Omental fat pad (tissue), 4 donors: ENCODE measurements around the gene LCOR. TPM values are rescaled to one million over a fixed set of nuclear protein-coding genes. Genes with fewer than 3 reads are reported as not detected.

Source experiments
- ATAC-seq: fragments of 150-250 bp; one replicate; pipeline ENCODE4 v1.9.1; 2016; ENCODE audit warnings: mild to moderate bottlenecking, moderate library complexity; ENCODE audit not compliant: low FRiP score
- DNase-seq: peaks from one replicate; pipeline ENCODE4 v3.0.0-alpha.2; 2019; ENCODE audit warnings: low spot score
- total RNA-seq, 4 donors: library from RNA; depleted of rRNA; stranded (reverse); fragments of >200 nt; gene quantifications; one replicate each; pipeline ENCODE4 v1.1.0, GENCODE V29; 2016
- TF ChIP-seq, protein P1 (sequence below), 3 donors: fragments of 450-650 bp; IDR thresholded peaks; one replicate each; pipeline ENCODE4 v1.5.1; 2016 to 2017; ENCODE audit warnings: antibody characterized with exemption in 3 of 3, mild to moderate bottlenecking in 3 of 3, moderate library complexity in 2 of 3

LCOR gene
- total RNA-seq, 4 donors from 2014 or later = 19.1 to 82.0 (median 24.7) TPM

DNA sequence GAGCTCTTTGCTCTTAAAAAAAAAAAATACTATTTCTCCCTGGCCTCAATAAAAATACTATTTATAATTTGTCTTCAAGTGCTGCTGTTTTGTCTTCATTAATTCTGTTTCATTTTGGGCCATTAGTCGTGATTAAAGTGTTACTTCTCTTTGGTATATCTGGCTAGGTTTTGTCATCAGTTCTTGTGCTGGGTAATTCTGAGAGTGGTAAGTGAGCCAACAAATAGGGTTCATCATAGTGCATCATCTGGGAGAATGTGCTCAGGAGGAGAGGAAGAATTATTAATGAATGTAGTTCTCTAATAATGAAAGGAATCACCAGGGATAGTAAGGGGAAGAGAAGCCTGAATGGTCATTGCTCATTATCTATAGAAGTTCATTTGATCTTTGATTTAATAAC lies 70.0 kb downstream of the LCOR start:
- TF ChIP-seq, protein P1, sequence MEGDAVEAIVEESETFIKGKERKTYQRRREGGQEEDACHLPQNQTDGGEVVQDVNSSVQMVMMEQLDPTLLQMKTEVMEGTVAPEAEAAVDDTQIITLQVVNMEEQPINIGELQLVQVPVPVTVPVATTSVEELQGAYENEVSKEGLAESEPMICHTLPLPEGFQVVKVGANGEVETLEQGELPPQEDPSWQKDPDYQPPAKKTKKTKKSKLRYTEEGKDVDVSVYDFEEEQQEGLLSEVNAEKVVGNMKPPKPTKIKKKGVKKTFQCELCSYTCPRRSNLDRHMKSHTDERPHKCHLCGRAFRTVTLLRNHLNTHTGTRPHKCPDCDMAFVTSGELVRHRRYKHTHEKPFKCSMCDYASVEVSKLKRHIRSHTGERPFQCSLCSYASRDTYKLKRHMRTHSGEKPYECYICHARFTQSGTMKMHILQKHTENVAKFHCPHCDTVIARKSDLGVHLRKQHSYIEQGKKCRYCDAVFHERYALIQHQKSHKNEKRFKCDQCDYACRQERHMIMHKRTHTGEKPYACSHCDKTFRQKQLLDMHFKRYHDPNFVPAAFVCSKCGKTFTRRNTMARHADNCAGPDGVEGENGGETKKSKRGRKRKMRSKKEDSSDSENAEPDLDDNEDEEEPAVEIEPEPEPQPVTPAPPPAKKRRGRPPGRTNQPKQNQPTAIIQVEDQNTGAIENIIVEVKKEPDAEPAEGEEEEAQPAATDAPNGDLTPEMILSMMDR (IDR thresholded peaks at IDR 0.05) = no peak
- no peak for ATAC-seq
- no peak for DNase-seq

DNA sequence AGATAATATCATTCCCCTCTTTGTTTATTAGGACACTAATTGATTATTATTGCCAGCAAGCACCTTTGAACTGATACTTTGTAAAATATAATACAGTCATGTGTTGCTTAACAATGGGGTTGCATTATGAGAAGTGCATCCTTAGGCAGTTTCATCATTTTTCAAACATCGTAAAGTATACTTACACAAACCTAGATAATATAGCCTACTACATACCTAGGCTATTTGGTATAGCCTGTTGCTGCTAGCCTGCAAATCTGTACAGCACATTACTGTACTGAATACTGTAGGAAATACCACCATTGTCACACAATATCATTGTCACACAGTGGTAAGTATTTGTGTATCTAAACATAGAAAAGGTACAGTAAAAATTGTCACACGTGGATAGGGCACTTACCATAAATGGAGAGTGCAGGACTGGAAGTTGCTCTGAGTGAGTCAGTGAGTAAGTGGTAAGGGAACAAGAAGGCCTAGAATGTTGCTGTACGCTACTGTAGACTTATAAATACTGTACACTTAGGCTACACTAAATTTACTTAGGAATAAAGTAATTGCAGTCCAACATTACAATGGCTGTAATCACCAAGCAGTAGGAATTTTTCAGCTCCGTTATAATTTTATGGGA lies 70.7 kb downstream of the LCOR start:
- DNase-seq (no peak), ATAC-seq (no peak)
- TF ChIP-seq, protein P1 (IDR thresholded peaks at IDR 0.05) = no peak

DNA sequence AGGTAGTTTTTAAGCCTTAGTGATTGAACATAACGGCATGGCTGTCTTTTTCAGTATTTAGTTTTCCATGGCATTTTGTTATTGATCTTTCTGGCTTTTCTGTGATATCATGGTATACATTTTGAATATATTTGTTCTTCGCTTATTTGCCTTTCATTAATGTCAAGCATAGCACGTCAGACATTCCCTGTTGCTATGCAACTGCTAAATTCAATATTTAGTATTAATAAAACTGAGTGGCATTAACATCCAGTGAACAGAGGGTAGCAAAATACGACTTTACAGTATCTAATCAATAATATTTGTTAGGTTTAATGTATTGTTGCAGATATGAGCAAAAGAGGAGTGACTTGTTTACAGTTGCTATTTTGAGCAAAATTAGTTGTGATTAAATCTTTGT lies 72.5 kb downstream of the LCOR start:
- DNase-seq (no peak), ATAC-seq (no peak)
- TF ChIP-seq, protein P1 (IDR thresholded peaks at IDR 0.05) = no peak

DNA sequence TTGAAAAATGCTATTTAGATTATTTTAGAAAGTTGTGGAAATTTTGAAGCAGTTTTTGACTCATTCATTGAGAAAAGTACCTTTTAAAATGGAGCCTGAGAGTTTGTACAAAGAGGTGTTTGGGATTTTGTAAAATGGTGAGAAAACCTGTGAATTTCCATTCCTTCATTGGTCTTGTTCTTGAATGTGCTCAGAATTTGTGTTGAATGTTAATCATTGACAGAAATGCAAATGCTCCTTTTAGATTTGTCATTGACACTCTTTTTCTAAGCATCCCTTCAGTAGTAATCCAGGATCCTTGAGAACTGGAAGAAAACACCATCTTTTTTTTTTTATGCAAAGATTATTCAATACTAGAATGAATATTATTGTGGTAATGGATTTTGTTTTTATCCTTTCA lies 74.8 kb downstream of the LCOR start:
- ATAC-seq = no peak

DNA sequence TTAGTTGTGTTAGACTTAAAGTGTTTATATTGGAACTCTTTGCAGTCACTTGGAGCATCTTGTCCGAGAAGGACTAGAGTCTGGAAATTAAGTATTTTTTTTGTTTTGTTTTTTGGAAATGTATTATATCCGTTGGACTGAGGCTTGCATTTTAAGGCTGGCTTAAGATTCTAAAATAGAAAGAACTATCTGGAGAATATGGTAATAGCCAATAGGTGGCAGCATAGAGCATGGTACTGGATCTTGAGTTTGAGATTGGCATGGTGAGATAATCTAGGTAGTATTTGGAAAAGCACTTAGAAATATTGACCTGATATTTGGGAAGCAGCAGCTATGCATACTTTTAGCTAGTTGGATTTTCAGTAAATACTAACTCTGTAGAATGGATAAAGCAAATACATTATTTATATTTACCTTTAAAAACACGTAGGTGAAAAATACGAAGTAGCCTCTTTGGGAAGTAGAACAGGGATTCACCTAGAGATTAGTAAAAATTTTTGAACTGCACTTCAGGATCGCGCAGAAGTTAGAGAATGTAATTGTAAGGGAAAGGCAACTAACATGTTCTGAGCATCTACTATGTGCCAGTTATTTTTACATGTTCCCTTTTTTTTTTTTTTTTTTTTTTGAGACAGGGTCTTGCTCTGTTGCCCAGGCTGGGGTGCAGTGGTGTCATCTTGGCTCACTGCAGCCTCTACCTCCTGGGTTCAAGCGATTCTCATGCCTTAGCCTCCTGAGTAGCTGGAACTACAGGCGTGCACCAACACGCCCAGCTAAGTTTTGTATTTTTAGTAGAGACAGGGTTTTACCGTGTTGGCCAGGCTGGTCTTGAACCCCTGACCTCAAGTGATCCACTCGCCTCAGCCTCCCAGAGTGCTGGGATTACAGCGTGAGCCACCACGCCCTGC lies 78.6 kb downstream of the LCOR start:
- ATAC-seq (no peak), DNase-seq (no peak)
- TF ChIP-seq, protein P1 (IDR thresholded peaks at IDR 0.05) = no peak

More for the DNA sequence above, 74.8 kb downstream of the LCOR start:
- TF ChIP-seq, protein P1 (IDR thresholded peaks at IDR 0.05) = no peak
- no peak for DNase-seq

DNA sequence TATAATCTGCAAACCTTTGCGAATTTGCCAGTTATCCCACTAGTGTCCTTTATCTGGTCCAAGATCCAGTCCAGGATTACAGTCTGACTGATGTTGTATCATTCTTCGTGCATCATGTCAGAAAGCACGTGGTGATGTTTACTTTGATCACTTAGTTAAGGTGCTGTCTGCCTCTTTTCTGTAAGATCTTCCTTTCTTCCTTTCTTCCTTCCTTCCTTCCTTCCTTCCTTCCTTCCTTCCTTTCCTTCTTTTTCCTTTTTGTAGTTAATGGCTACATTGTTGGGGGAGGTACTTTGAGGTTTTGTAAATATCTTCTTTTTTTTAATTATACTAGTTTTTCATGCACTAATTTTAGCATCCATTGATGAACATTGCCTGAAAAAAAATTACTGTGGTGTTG lies 80.3 kb downstream of the LCOR start:
- TF ChIP-seq, protein P1 (IDR thresholded peaks at IDR 0.05) = no peak
- DNase-seq (no peak), ATAC-seq (no peak)
